NCI-H2196 (cell line): ENCODE data around the gene AK1.

Experiments
- DNase-seq: peaks from one replicate; lab custom pipeline; 2025; ENCODE audit not compliant: unreplicated experiment; lab: John Stamatoyannopoulos, UW

Gene AK1

GRCh38 chr9:127909839-127910273 lies 32.4 kb upstream of the AK1 start:
- DNase-seq, result no peak

DNA sequence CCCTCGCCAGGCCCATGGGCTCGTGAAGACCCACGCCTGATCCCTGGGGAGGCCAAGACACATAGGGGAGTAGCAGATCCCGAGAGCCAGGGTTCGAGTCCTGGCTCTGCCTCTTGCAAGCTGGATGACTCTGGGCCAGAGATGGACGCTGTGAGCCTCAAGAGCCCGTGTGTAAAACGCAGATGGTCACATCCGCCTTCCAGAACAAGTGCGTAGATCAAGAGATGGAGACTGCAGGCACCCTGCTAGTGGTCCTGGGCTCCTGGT lies 31.1 kb upstream of the AK1 start:
- DNase-seq, result no peak

DNA sequence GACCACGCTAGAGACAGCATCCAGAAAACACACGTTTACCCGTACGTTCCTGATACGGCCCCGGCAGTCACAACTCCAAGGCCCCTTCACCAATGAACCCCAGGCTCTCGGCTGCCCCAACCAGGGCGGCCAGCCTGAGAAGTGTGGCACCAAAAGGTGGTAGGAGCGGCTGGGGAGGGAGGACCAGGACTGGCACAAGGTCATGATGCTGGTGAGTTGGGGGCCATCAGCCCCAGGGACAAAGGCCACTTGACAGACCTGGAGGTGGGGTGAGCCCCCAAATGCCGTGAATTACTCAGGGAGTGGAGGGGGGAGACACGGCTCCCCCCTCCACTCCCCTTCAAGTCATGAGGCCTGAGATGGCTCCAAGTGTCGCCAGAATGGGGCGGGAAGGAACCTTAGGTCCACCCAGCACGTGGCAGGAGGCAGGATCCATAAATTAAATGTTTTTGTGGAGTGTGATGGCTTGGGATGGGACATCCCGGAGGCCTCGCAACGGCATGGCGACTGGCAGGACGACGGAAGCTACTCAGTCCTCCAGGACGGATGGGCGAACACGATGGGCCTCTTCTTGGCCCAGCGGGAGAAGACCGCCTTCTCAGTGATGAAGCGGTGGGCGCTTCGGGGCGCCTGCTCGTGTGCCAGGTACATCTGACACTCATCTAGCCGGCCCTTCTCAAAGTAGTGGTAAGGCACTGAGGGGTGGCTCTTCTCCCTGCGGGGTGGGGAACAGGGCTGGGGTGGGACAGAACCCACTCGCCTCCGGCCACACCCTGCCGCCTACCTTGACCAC lies 30.6 kb upstream of the AK1 start:
- DNase-seq, result no peak

GRCh38 chr9:127905788-127906191 lies 28.3 kb upstream of the AK1 start:
- no peak for DNase-seq

DNA sequence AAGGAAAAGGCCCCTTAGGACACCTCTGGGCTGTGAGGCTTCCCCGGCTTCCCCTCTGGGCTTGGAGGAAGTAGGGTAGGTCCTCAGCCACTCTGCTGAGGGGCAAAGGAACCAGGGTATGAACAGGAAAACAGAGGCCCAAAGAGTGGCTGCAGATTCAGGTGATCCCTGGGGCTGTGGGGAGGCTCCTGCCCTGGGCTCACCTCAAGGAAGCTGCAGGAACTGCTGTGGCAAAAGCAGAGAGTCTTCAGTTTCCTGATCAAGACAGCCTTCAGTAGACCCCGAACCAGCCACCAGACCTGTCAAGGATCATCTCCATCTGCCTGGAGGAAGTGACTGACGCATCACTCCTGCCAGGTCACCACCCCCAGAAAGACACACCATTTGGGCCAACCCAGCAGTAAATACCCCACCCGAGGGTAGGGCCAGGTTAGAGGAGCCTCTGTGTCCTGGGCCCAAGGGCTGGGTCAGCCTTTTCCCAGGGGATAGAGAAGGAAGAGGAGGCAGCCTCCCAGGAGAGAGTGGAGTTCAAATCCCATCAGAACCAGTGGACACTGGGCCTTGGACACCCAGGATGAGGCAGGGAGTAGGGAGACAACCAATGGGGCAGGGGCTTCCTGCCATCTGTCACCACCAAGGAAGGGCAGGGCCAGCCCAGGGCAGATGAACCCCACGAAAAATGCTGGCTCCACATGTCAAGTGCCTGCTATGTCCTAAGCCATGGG lies 27.7 kb upstream of the AK1 start:
- DNase-seq, result no peak

DNA sequence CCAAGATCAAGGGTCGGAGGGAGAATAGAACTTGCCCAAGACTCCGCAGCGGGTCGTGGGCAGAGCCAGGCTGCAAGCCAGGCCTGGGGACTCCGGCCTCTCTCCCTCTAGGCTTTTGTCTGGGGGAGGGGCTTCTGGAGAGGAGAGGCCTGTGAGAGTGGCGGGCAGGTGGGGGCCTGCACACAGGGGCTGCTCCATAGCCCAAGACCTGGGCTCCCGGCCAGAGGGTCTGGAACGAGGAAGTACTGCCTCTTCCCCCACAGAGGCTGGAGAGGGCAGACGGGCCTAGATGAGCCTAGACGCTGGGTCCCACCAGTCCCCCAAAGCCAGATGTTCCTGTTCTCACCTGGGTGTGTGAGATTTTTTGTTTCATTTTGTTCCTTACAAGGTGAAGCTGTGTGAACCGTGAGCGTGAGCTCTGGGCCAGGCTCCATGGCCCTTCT lies 27.1 kb upstream of the AK1 start:
- DNase-seq, result no peak

DNA sequence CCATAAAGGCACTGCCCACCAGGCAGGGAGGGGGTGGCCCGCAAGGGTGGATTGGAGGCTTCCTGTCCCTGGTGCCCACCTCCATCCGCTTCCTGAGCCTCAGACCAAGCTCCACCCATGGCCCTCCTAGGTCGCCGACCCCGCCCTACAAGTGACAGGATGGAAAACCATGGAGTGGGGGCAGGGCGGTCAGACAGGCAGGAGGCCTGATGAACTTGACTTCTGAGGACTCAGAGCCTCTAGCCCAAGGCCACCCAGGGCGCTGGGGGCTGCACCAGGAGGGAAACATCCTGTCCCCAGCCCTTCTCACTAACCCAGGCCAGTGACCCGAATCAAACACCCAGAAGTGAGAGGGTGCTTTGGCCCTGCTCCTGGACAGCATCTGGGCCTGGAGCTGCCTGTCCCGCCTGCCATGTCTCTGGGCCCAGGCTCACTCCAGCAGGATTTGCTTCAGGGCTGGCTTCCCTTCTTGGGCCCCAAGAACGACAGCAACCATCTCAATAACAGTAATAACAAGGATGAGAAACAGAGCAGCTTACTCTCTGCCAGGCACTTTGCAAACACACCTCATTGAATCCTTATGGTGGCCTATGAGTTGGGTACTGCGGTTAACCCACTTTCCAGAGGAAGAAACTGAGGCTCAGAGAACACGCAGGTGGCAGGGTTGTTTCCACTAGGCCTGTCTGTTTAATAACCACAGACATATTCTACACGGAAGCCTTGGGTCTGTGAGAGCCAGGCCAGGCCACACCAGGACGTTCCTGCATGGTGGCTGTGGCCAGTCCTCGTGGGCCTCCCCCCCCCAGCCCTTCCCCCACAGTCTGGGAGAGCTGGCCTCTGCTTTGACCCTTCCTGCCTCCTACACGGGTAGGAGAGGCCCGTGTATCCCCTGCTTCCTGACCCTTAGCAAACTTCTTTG lies 26.3 kb upstream of the AK1 start:
- DNase-seq, result no peak

- DNase-seq, result peak; percentile 72
Measured at GRCh38 chr9:127899128-127899943, 21.9 kb upstream of the AK1 start, which contains the start of gene ST6GALNAC6. Gene ST6GALNAC6 (minus strand): TSS chr9:127899603. CDS start chr9:127897981, 1,622 bp downstream.

- DNase-seq, result no peak
Measured at GRCh38 chr9:127898433-127899127, 21.1 kb upstream of the AK1 start.

DNA sequence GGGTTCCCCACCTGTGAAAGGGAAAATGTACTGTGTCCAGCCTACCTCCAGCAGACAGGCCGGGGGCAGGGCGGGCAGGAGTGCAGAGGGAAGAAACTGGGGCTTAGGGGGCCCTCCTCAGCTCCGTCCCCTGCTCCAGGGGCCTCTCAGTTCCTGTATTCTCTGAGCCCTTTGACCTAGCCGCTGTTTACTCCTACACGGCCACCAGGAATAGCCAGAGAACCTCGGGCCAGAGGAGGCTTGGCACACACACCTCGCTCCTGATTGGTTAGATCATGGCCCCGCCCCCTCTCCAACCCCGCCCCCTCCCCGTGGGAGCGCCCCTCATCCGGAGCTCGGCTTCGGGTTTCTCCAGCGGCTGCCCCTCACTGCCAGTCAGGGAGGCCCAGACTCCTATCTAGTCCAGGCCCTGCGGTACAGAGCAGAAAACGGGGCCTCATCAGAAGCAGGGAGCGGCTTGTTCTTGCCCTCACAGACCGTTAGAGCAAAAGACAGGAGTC lies 19.8 kb upstream of the AK1 start:
- DNase-seq, result peak; percentile 31

- DNase-seq, result no peak
Measured at GRCh38 chr9:127896395-127897192, 19.1 kb upstream of the AK1 start.

DNA sequence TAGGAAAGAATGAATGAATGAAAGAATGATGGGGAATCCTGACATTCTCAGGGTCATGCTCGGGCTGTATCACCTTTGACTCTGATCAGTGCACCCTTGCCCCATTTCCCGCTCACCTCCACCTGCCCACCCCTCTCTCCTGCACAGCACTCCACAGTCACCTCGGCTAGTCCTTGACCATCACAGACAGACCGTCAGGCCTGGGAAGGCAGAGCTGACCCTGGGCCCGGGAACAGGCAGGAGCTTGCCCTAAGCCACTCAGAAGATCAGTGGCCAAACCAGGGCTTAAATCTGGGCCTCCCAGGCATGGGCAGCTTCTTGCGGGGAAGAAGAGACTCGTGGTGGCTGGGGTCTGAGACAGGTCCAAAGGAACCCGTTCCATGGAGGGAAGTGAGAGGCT lies 18.3 kb upstream of the AK1 start:
- DNase-seq, result no peak

DNA sequence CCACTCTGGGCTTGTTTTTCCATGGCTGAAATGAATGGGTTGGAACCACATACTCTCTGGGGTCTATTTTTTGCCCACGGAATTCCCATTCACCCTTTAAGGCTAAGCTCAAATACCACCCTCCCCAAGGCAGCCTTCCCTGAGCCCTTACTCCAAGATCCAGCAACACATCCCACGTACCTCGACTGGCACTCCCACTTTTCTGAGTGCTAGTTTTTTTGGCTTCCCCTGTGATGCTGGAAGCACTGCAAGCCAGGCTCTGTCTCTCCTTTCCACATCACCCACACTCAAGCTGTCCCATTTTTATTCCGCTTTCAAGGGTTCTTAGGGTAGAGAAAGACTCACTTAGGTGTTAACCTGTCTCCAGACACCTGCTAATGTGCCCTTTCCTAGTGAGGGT lies 15.9 kb upstream of the AK1 start:
- no peak for DNase-seq

- DNase-seq, result no peak
Measured at GRCh38 chr9:127892831-127893230, 15.4 kb upstream of the AK1 start.

DNA sequence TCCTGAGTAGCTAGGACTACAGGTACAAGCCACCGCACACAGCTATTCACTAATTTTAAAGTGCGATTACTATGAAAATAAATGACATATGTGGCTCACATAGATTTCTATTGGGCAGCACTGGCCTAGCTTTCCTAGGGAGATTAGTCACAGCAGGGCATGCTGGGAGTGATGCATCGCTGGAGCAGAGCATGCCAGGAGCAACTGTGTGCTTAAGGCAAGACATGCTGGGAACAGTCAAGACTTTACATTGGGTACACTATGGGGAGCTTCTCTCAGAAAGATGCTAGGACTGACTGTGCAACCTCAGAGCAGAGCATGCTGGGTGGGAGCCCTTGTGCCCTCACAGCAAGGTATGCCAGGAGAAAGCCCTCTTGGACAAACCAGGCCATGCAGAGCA lies 12.6 kb upstream of the AK1 start:
- no peak for DNase-seq

GRCh38 chr9:127887792-127888191 lies 10.3 kb upstream of the AK1 start:
- no peak for DNase-seq

- no peak for DNase-seq
Measured at GRCh38 chr9:127886401-127886972, 9.0 kb upstream of the AK1 start.

GRCh38 chr9:127885508-127886281 lies 8.2 kb upstream of the AK1 start:
- DNase-seq, result no peak
